Thyroid gland (tissue), 4 donors: ENCODE results near the gene REV3L.

ENCODE experiments used
- POLR2A ChIP-seq, 2 donors: fragments of 450-650 bp; IDR thresholded peaks; one replicate each; pipeline ENCODE4 v1.6.1; 2017; ENCODE audit warnings: antibody characterized with exemption in 2 of 2, mild to moderate bottlenecking in 2 of 2, moderate library complexity in 1 of 2
- TF ChIP-seq, protein P1 (sequence below), 6 experiments: fragments of 200-600 bp in 3 of 6; fragments of 450-650 bp in 3 of 6; sonication (generic) in 3 of 6; IDR thresholded peaks; one replicate each; pipeline ENCODE4 v1.5.1; 2016 to 2019; ENCODE audit warnings: antibody characterized with exemption in 6 of 6, mild to moderate bottlenecking in 2 of 6, inconsistent platforms in 1 of 6, moderate library complexity in 1 of 6

DNA sequence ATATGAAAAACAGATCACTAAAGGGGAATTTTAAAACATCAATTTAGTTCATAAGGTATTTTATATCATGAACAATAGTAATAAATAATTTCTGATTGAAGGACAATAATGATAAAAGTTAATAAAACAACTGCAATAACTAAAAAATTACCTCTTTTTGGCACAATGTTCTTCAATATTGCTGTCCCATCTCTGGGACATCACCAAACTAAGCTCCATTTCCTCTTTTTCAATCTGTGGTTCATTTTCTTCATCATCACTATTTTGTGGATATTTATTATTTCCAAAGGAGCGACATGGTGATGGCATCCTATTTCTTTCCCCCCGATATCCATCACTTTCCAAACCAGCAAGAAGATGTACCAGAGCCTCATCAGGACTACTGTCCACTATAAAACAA lies 103.2 kb downstream of the REV3L start:
- TF ChIP-seq, protein P1, sequence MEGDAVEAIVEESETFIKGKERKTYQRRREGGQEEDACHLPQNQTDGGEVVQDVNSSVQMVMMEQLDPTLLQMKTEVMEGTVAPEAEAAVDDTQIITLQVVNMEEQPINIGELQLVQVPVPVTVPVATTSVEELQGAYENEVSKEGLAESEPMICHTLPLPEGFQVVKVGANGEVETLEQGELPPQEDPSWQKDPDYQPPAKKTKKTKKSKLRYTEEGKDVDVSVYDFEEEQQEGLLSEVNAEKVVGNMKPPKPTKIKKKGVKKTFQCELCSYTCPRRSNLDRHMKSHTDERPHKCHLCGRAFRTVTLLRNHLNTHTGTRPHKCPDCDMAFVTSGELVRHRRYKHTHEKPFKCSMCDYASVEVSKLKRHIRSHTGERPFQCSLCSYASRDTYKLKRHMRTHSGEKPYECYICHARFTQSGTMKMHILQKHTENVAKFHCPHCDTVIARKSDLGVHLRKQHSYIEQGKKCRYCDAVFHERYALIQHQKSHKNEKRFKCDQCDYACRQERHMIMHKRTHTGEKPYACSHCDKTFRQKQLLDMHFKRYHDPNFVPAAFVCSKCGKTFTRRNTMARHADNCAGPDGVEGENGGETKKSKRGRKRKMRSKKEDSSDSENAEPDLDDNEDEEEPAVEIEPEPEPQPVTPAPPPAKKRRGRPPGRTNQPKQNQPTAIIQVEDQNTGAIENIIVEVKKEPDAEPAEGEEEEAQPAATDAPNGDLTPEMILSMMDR (IDR thresholded peaks at IDR 0.05) = no peak
- no peak for TF ChIP-seq POLR2A (IDR thresholded peaks at IDR 0.05)
